ENCODE results near the gene SOHLH1.

SOHLH1 gene

DNA sequence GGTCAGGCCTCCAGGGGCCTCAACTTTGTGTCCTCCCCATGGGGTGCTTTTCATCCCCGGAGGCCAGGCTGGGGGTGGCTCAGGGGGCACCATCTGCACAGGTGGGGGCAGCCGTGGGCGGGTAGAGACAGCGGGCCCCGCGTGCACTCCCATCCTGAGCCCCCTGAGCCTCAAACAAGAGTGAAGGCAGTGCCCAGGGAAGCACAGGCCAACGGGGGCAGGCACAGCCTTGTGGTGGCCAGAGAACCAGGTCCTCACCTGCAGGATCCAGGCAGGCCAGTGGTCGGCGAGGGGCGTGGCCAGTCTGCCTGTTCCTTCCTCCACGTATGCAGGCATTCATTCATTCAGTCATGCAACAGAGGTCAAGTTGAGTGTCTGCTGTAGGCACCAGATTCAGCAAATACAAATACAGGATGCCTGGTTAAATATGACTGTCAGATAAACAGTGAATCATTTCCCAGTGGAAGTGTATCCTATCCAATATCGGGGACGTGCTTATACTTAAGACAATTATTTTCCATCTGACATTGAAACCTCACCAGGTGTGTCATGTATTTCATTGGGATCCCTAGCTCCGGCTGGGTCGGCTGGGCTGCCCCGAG lies 25.0 kb upstream of the SOHLH1 start:
- no peak overlapping the region for H3K4me2 ChIP-seq (ENCODE audit: low read depth, low read length, poor library complexity, severe bottlenecking)

DNA sequence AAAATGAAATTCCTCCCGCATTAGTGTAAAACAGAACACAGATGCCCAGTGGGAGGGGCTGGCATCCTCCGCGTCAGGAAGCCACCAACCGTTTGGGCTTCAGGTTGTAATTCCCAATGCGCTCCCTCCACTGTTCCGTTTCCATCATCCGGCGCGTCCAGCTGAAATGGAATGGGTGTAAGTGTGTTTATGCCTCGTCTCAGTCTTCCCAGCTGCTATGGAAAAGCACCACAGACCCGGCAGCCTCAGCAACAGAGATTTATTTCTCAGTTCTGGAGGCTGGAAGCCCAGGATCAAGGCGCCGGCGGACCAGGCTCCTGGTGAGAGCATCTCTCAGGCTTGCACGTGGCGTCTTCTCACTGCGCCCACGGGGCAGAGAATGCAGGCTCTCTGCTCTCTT lies 23.1 kb upstream of the SOHLH1 start:
- Histone ChIP-seq H3K27ac (ENCODE audit: low read depth, low read length) (no peak overlapping the region), H3K4me2 (ENCODE audit: low read depth, low read length, poor library complexity, severe bottlenecking) (no peak overlapping the region), H3K79me2 (ENCODE audit: insufficient read depth, low read length) (no peaks in the 10 kb centered on the region), H3K9ac (ENCODE audit: low read length) (no peak overlapping the region), H3F3A (ENCODE audit: insufficient read depth) (no peaks in the 10 kb centered on the region), H3K9me2 (replicated peaks; ENCODE audit: insufficient read depth, low read length) (no peaks in the 10 kb centered on the region), H3K27me3 (ENCODE audit: low read length) (no peaks in the 10 kb centered on the region), H3K36me3 (ENCODE audit: low read length) (no peaks in the 10 kb centered on the region), H3K9me3 (ENCODE audit: insufficient read depth, low read length) (no peaks in the 10 kb centered on the region), H4K20me1 (ENCODE audit: low read depth, low read length) (no peaks in the 10 kb centered on the region), H3K4me3 (ENCODE audit: insufficient read depth, low read length, poor library complexity, severe bottlenecking) (no peak overlapping the region), H2AFZ (ENCODE audit: low read depth, low read length, severe bottlenecking) (no peak overlapping the region)
- TF ChIP-seq CTCF (IDR thresholded peaks at IDR 0.05; ENCODE audit: insufficient read depth, low read length, poor library complexity, severe bottlenecking) (no peak), EZH2phosphoT487 (conservative IDR thresholded peaks at IDR 0.05; ENCODE audit: low read length) (no peak)

More for the DNA sequence above, 25.0 kb upstream of the SOHLH1 start:
- no peak for TF ChIP-seq EZH2phosphoT487 (conservative IDR thresholded peaks at IDR 0.05; ENCODE audit: low read length)
- Histone ChIP-seq H3F3A (ENCODE audit: insufficient read depth) (no peaks in the 10 kb centered on the region), H3K9me3 (ENCODE audit: insufficient read depth, low read length) (no peaks in the 10 kb centered on the region), H4K20me1 (ENCODE audit: low read depth, low read length) (no peaks in the 10 kb centered on the region), H3K79me2 (ENCODE audit: insufficient read depth, low read length) (no peaks in the 10 kb centered on the region), H3K27ac (ENCODE audit: low read depth, low read length) (no peak overlapping the region), H3K27me3 (ENCODE audit: low read length) (no peaks in the 10 kb centered on the region), H2AFZ (ENCODE audit: low read depth, low read length, severe bottlenecking) (no peak overlapping the region), H3K36me3 (ENCODE audit: low read length) (no peaks in the 10 kb centered on the region), H3K4me3 (ENCODE audit: insufficient read depth, low read length, poor library complexity, severe bottlenecking) (no peak overlapping the region), H3K9me2 (replicated peaks; ENCODE audit: insufficient read depth, low read length) (no peaks in the 10 kb centered on the region), H3K9ac (ENCODE audit: low read length) (no peak overlapping the region)

GRCh38 chr9:135719472-135719871 lies 20.2 kb upstream of the SOHLH1 start:
- H3K9me3 ChIP-seq (ENCODE audit: insufficient read depth, low read length), result no peaks in the 10 kb centered on the region
- no peaks in the 10 kb centered on the region for H3F3A ChIP-seq (ENCODE audit: insufficient read depth)
- H3K27me3 ChIP-seq (ENCODE audit: low read length), result no peaks in the 10 kb centered on the region
- no peak overlapping the region for H3K4me3 ChIP-seq (ENCODE audit: insufficient read depth, low read length, poor library complexity, severe bottlenecking)
- no peak overlapping the region for H3K4me2 ChIP-seq (ENCODE audit: low read depth, low read length, poor library complexity, severe bottlenecking)
- H3K36me3 ChIP-seq (ENCODE audit: low read length), result no peaks in the 10 kb centered on the region
- TF ChIP-seq EZH2phosphoT487 (conservative IDR thresholded peaks at IDR 0.05; ENCODE audit: low read length) (no peak), CTCF (IDR thresholded peaks at IDR 0.05; ENCODE audit: insufficient read depth, low read length, poor library complexity, severe bottlenecking) (no peak)
- H3K27ac ChIP-seq (ENCODE audit: low read depth, low read length), result no peak overlapping the region
- no peak overlapping the region for H3K9ac ChIP-seq (ENCODE audit: low read length)
- H3K9me2 ChIP-seq (replicated peaks; ENCODE audit: insufficient read depth, low read length), result no peaks in the 10 kb centered on the region
- no peaks in the 10 kb centered on the region for H3K79me2 ChIP-seq (ENCODE audit: insufficient read depth, low read length)
- H4K20me1 ChIP-seq (ENCODE audit: low read depth, low read length), result no peaks in the 10 kb centered on the region
- H2AFZ ChIP-seq (ENCODE audit: low read depth, low read length, severe bottlenecking), result no peak overlapping the region

GRCh38 chr9:135718616-135719015 lies 19.3 kb upstream of the SOHLH1 start:
- Histone ChIP-seq H3K27me3 (ENCODE audit: low read length) (no peaks in the 10 kb centered on the region), H3K9me2 (replicated peaks; ENCODE audit: insufficient read depth, low read length) (no peaks in the 10 kb centered on the region), H3K4me2 (ENCODE audit: low read depth, low read length, poor library complexity, severe bottlenecking) (no peak overlapping the region), H3K79me2 (ENCODE audit: insufficient read depth, low read length) (no peaks in the 10 kb centered on the region), H3K9me3 (ENCODE audit: insufficient read depth, low read length) (no peaks in the 10 kb centered on the region), H3K36me3 (ENCODE audit: low read length) (no peaks in the 10 kb centered on the region), H3F3A (ENCODE audit: insufficient read depth) (no peaks in the 10 kb centered on the region), H3K4me3 (ENCODE audit: insufficient read depth, low read length, poor library complexity, severe bottlenecking) (no peak overlapping the region), H4K20me1 (ENCODE audit: low read depth, low read length) (no peaks in the 10 kb centered on the region), H3K9ac (ENCODE audit: low read length) (no peak overlapping the region), H3K27ac (ENCODE audit: low read depth, low read length) (no peak overlapping the region), H2AFZ (ENCODE audit: low read depth, low read length, severe bottlenecking) (no peak overlapping the region)
- no peak for TF ChIP-seq CTCF (IDR thresholded peaks at IDR 0.05; ENCODE audit: insufficient read depth, low read length, poor library complexity, severe bottlenecking)
